Transverse colon (tissue), 4 donors: ENCODE results near the gene TAAR2.

Experiments
- EP300 ChIP-seq: sonication (generic); formaldehyde crosslinking; IDR thresholded peaks from one replicate; pipeline ENCODE4 v1.6.1; 2017; ENCODE audit warnings: antibody characterized with exemption, low read depth
- POLR2A ChIP-seq: fragments of 450-650 bp; IDR thresholded peaks from one replicate; pipeline ENCODE4 v1.6.1; 2016; ENCODE audit warnings: antibody characterized with exemption, mild to moderate bottlenecking, moderate library complexity
- POLR2AphosphoS5 ChIP-seq, 3 donors: sonication (generic); formaldehyde crosslinking; IDR thresholded peaks; one replicate each; pipeline ENCODE4 v1.6.1; 2016; ENCODE audit warnings: antibody characterized with exemption in 3 of 3
- TF ChIP-seq, protein P1 (sequence below), 5 experiments: fragments of 200-600 bp in 3 of 5; fragments of 450-650 bp in 2 of 5; sonication (generic) in 3 of 5; IDR thresholded peaks; 1 replicate in 2 of 5; 2 replicates in 3 of 5; pipeline ENCODE4 v1.5.1; 2016 to 2017; ENCODE audit warnings: antibody characterized with exemption in 5 of 5, inconsistent platforms in 3 of 5, mild to moderate bottlenecking in 2 of 5, moderate library complexity in 1 of 5

DNA sequence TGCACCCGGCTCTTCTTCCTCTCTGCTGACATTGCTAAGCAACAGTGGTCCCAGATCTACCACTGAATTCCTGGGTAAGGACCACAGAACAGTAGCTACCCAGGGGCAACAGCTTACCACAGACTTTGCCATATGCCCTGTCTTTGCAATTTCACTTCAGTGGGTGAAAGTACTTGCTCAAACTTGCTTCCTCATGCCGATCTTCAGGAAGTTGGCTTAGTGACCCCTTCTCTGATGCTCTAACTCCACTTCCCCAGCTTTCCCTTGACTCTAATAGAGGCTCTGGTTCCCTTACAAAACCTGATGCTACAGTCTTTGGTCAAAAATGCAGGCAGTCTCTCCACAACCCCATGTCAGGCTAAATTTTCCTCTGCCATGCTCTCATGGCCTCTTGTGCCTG is 31.2 kb downstream of the TAAR2 start:
- no peak for TF ChIP-seq POLR2AphosphoS5 (IDR thresholded peaks at IDR 0.05)
- TF ChIP-seq, protein P1, sequence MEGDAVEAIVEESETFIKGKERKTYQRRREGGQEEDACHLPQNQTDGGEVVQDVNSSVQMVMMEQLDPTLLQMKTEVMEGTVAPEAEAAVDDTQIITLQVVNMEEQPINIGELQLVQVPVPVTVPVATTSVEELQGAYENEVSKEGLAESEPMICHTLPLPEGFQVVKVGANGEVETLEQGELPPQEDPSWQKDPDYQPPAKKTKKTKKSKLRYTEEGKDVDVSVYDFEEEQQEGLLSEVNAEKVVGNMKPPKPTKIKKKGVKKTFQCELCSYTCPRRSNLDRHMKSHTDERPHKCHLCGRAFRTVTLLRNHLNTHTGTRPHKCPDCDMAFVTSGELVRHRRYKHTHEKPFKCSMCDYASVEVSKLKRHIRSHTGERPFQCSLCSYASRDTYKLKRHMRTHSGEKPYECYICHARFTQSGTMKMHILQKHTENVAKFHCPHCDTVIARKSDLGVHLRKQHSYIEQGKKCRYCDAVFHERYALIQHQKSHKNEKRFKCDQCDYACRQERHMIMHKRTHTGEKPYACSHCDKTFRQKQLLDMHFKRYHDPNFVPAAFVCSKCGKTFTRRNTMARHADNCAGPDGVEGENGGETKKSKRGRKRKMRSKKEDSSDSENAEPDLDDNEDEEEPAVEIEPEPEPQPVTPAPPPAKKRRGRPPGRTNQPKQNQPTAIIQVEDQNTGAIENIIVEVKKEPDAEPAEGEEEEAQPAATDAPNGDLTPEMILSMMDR (IDR thresholded peaks at IDR 0.05): no peak
- TF ChIP-seq POLR2A: no peak
- no peak for TF ChIP-seq EP300
